KBM-7 (cell line): ENCODE results near the gene PNMT.

Experiments
- DNase-seq: peaks from one replicate; pipeline ENCODE4 v3.0.0-alpha.2; 2015
- in situ Hi-C: fragments of 300-500 bp; cut with MboI; formaldehyde crosslinking; loops from 2 replicates; pipeline ENCODE4 v1.14.3; 2020; ENCODE audit warnings: low sequenced_read_pairs, low pct_unique_long_range_greater_than_20kb, mixed read lengths

Gene PNMT

GRCh38 chr17:39632153-39632941 is 35.9 kb upstream of the PNMT start:
- in situ Hi-C loops: no loop called here
- no peak for DNase-seq

- in situ Hi-C loops: no loop called here
- DNase-seq: no peak
Observed at GRCh38 chr17:39633570-39634183, 34.6 kb upstream of the PNMT start.

DNA sequence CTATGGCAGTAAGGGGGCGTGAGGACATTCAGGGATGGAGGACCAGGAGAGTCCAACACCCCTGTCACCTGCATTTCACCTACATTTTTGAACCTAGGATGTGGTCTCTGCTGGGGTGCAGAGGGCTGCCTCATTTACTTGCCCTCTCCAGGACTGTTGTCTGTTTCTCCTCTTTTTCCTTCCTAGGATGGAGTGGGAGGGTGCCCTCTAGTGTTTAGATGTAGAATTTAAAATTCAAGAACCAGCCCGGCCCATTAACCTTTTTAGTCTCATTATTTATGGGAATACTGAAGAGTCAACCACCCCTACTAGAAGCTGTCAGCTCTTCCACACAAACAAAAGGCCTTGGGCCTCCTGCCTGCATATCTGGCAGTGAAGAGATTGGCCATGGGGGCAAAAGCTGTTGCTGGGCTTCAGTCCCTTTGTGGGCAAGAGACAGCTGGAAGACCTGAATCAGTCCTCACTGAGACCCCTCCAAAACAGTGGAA is 33.8 kb upstream of the PNMT start:
- peak; percentile 62 for DNase-seq
- in situ Hi-C loops: no loop called here

DNA sequence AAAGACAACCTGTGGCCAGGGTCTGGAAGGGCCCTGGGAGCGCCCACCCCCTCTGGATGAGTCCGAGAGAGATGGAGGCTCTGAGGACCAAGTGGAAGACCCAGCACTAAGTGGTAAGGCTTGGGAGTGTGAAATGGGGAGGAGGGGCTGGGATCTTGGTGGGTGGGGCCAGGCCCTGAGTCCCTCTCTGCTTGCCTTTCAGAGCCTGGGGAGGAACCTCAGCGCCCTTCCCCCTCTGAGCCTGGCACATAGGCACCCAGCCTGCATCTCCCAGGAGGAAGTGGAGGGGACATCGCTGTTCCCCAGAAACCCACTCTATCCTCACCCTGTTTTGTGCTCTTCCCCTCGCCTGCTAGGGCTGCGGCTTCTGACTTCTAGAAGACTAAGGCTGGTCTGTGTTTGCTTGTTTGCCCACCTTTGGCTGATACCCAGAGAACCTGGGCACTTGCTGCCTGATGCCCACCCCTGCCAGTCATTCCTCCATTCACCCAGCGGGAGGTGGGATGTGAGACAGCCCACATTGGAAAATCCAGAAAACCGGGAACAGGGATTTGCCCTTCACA is 32.6 kb upstream of the PNMT start:
- in situ Hi-C loops: no loop called here
- no peak for DNase-seq

- in situ Hi-C loops: no loop called here
- DNase-seq: no peak
Observed at GRCh38 chr17:39636587-39636926, 31.7 kb upstream of the PNMT start.

GRCh38 chr17:39636927-39637736 is 31.1 kb upstream of the PNMT start, which contains the start of gene STARD3:
Gene STARD3 (plus strand): TSS chr17:39637144. CDS start chr17:39653532, 16,388 bp downstream.
- in situ Hi-C loops: no loop called here
- DNase-seq: peak; percentile 84

GRCh38 chr17:39638317-39638716 is 29.9 kb upstream of the PNMT start:
- in situ Hi-C loops: no loop called here
- no peak for DNase-seq

DNA sequence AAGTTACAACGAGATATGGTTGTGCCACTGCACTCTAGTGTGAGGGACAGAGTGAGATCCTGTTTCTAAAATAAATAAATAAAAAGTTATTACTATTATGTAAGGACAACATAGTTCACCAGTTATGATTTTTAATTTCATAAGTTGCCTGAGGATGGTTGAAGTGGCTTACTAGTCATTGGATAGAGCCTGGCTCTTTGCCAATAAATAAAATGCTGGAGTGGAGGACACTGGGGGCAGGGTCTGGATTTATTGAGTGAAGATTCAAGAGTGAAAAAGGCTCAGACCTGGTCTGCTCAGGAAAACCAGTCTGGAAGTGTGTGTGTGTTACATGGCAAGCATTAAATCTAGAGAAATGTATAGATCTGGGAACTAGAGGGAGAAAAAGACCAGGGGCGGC is 29.2 kb upstream of the PNMT start:
- no peak for DNase-seq
- in situ Hi-C loops: no loop called here

DNA sequence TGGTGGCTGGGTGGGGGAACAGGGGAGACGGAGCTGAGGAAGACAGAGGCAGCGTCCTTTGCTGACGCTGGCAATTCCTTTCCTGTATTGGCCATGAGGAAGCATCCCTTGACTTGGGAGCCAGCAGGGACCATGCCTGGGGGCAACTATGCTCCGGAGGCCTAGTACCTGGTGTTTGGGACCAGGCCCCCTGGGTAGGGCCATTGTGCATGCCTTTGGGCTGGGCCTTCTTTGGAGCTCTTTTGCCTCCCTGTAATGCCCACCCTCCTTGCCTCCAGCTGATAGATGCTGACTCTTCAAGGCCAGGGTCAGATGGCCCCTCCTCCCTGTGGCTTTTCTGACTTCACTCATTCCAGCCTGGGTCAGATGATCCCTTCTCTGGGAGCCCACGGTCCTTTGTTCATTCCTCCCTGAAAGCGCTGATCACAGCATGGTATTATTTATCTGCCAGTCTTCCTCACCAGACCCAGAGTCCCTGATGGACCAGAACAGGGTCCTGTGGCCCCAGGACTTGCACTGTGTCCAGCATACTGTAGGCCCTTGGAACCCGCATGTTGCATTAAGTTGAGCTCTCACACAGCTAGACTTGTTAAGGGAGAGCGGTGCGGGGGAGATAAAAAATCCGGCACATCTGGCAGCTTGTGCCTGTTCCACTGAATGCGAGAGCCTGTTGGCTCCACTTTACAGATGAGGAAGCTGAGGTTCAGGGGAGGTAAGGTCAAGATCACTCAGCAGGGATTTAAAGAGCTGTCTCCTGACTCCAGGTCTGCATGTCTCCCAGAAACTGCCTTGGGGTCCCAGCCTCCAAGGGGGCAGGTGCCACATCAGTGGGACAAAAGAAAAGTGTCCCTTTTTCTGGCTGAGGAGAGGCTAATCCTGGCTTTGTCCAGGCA is 28.4 kb upstream of the PNMT start:
- DNase-seq: no peak
- in situ Hi-C loops: no loop called here

- in situ Hi-C loops: no loop called here
- DNase-seq: no peak
Observed at GRCh38 chr17:39640591-39641031, 27.6 kb upstream of the PNMT start.

- in situ Hi-C loops: no loop called here
- DNase-seq: no peak
Observed at GRCh38 chr17:39641097-39641496, 27.2 kb upstream of the PNMT start.

DNA sequence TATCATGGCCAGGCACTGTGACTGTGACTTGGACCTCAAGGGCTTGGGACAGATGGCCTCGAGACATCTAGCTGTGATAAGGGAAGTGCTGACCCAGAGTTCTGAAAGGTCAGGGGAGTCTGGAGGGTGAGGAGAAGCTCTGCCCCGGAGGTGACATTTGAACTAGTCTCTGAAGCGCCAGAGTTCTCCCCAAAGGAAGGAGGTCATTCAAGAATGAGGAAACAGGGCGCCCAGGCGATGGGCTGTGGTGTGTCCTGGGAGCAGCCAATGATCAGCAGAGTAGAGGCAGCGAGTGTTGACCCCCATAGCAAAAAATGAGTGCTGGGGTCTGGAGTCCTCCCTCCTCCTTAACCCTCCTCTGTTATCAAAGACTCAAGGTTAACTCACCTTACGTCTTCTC is 26.4 kb upstream of the PNMT start:
- DNase-seq: no peak
- in situ Hi-C loops: no loop called here

GRCh38 chr17:39642291-39643074 is 25.8 kb upstream of the PNMT start:
- in situ Hi-C loops: no loop called here
- DNase-seq: no peak

DNA sequence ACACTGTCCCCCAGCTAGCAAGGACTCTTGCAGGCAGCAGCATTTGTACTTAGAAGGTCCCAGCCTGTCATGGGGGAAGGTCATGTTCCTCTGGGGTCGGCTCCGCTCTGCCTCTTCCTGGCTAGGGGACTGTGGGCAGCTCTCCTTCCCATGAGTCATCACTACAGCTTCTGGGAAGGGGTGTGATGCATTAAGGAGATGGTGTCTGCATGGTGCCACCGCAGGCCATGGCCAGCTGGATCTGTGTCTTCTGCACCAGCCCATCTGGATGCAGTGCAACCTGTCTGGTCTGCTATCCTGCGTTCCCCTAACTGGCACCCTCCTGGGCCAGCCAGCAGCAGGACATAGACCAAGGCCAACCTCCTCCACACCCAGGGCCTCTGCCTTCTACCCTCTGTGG is 25.0 kb upstream of the PNMT start:
- no peak for DNase-seq
- in situ Hi-C loops: no loop called here

GRCh38 chr17:39647256-39647655 is 21.0 kb upstream of the PNMT start:
- in situ Hi-C loops: no loop called here
- DNase-seq: no peak

GRCh38 chr17:39648616-39649366 is 19.5 kb upstream of the PNMT start:
- in situ Hi-C loops: no loop called here
- peak; percentile 18 for DNase-seq

GRCh38 chr17:39650121-39650579 is 18.1 kb upstream of the PNMT start:
- in situ Hi-C loops: loop anchor here (25.0 kb wide), 1 partner anchor 88 kb away; no protein-coding TSS in a partner anchor
- no peak for DNase-seq
